Kidney capillary endothelial cell (primary cell): Measurements from ENCODE around the gene BCOR.

Experiments used
- DNase-seq: peaks from one replicate; pipeline ENCODE4 v3.0.0-alpha.2; 2018; ENCODE audit warnings: low spot score

The BCOR gene

DNA sequence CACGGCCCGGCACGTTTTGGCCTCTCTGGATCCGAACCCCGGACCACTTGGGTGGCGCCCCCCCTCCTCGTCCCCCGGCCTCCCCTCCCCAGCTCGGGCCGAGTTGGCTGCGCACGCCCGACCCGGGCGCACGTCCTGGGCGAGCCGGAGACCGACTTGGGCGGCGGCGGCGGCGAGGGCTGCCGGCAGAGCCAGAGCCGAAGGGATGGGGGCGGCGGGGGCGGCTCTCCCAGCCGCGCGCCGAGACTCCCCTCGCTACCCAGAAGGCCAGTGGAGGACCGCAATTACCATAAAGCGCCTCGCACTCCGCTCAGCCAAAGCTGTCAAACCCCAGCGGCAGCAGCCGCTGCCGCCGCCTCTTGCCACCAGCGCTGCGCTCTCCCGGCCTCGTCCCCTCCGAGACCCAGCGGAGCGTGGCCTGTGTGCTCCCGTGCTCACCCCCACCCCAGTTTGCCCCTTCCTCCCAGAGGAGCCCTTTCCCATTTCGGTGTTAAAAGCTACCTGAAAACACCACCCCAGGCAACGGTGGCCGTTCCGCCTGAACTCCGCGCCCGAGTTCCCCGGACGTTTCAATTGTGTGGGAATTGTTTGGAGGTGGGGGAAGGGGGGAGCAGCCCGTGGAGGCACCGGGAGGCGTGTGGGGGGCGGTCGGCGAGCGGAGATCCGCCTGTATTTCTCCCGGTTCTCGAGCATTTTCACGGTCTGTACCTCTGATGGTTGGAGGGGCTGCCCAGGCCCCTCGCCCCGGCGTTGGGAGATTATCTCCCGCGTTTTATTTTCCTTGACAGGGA lies 701 bp upstream of the BCOR start:
- no peak for DNase-seq

DNA sequence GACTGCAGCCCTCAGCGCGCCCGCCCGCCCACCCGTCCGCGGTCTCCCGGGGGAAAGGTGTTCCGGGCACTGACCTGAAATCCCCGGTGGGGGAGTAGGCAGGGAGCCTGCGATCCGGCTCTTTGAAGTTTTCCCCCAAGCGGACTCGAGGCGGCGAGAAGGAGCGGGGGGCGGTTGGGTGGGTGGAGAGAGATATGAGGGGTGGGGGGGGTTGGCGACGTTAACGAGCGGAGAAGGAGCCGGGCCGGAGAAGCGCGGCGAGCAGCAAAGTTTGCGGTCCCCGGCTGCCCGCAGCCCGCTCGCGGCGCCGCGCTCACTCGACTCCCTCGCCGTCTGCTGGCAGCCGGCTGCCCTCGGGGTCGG lies 636 bp downstream of the BCOR start:
- DNase-seq, result no peak

GRCh38 chrX:40096395-40097091 lies 1.2 kb downstream of the BCOR start:
- no peak for DNase-seq

GRCh38 chrX:40095583-40096394 lies 2.0 kb downstream of the BCOR start:
- DNase-seq, result no peak

DNA sequence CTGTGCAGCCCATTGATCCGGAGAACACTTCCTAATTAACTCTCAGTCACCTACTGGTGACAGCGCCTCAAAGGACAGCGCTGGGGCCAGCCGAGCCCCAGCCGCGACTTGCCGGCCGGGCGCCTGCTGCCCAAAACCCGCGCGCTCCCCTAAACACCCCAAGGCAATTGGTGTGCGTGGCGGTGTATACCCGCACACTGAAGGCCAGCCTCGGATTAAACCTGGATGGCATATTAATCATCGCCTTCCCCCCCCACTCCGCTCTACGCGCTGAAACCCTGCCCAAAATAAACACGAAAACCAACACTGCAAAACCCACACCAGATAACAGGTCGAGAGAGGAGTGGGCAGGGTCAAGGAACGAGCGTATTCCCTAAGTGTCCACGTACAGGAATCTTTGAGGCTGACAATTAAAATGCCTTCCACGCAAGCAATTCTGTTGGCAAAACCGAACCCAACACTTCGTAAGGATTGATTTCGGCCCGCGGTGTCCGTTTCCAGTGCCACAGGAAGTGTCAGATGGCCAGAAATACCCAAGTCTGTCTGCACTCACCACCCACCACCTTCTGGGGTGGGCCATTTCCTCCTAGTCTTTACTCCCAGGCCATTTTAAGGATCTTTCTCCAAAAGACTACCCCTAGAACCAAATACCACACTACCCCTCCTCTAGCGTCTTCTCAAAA lies 2.7 kb downstream of the BCOR start:
- no peak for DNase-seq

DNA sequence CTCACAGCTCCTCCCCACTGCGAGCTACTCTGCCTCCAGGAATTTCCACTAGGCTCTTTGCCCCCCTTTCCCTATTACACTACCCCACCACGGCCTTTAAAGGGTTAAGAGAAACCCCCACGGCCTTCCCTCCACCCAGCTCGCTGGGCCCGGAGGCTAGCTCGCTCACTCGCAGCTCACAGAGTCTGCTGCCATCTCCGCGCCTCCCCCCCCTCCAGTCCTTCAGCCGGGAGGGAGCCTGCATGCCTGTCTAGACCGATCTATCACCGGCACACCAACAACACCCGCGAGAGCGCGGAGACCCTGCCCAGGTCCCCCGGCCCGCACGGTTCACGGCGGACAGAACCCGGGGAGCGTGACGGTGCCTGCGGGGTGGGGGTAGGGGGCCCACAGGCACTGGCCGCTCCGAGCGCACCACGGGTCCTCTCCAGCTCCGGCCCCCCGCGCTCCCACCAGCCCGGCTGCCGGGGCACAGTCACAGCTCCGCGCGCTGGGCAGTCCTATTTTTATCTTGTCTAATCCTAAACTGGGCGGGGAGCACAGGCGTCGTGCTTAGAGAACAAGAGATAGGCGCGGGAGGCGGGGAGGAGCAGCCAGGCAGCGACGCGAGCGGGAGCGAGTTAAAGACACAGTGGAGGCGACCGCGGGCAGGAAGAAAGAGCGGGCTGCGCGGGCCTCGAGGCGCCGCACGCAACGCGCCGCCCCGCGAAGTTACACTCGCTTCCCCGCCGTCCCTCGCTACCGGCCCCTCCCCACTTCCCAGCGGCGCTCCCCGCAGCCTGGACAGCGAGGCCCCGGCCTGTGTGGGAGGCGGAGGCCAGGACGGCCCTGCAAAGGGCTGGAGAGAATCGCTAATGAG lies 3.5 kb downstream of the BCOR start:
- no peak for DNase-seq

DNA sequence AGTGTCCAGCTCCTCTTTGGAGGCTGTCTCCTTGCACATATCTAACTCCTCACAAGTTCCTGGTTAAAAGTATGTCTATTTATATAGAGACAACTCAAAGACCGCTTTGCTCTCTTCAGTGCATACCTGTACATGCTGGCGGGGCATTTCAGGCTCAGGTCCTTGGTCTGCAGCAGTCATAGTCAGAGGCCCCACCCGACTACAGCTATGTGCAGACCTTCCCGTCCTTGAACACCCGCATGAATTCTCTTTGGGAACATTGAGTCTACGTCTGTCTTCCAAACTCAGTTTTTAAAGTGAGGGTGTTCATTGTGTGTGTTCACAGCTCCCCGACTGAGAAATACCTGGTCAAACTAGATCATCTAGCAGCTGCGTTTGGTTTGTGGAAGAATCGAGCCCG lies 4.2 kb downstream of the BCOR start:
- no peak for DNase-seq

GRCh38 chrX:40092808-40093435 lies 4.8 kb downstream of the BCOR start:
- no peak for DNase-seq

- no peak for DNase-seq
These were observed 5.9 kb downstream of the BCOR start for GRCh38 chrX:40091691-40092421.

GRCh38 chrX:40090961-40091360 lies 6.8 kb downstream of the BCOR start:
- DNase-seq, result no peak

GRCh38 chrX:40090050-40090804 lies 7.5 kb downstream of the BCOR start:
- no peak for DNase-seq

DNA sequence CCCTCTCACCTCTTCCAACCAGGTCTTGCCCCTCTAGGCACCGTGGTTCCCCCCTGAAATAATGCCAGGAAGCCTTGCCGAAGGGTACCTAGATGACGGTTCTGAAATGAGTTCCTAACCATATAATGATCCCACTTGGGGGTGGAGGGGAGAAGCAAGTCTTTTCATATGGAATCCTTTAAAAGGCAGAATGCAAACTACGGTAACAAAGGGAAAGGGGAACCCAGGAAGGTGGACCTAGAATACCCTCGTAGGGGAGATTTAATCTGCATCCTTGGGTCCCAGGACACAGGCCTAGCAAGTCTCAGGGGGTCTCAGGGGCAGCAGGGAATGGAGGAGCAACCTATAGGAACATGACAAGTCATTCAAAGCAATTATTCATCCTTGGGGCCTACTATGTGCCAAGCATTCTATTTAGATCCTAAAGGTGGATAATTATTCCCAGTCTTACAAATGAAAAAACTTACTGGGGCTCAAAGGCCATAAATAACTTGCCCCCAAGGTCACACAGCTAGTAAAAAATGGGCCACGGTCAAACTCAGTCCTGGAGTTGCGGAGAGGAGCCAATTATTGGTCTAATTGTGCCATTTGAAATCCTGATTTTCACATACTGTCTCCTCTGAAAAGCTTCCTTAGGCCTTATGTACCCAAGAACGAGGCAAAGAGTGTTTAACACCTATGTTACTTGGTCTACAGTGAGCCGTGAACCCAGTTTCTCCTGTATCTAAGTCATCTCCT lies 8.8 kb downstream of the BCOR start:
- no peak for DNase-seq

- DNase-seq, result no peak
These were observed 9.5 kb downstream of the BCOR start for GRCh38 chrX:40088299-40088625.

GRCh38 chrX:40087425-40088298 lies 10.1 kb downstream of the BCOR start:
- no peak for DNase-seq

DNA sequence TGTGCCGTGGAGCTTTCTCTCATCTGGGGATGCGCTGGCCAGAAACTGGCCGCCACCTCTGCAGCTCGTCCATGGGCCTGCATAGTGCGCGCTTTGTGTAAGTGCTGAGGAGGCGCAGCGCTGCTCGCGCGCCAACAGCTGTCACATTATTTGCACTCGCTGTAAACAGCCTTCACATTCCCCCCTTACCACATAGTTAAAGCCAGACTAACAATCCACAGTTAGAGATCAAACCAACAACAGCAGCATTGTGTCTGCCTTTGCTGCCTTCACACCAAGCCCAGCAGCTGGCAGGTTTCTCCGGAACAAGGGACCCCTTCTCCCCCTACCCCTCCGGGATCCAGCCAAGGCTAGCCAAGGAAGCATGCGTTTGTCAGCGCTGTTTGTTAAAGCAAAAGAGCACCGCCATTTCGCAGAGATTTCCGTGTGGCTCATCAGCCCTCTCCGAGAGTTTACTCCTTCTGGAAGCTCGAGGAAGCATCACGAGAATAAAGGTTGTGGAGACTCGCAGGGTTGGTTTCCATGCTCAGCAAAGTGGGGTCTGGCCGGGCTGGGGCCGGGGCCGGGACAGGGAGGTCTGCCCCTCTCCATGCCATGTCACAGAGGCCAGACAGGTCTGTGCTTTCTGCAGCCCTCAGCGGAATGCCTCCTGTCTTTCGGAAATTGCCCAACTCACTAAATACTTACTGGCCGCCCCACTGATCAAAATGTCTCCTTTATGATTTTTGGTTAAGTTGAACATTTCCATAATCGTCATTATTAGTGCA lies 11.0 kb downstream of the BCOR start:
- DNase-seq, result no peak

DNA sequence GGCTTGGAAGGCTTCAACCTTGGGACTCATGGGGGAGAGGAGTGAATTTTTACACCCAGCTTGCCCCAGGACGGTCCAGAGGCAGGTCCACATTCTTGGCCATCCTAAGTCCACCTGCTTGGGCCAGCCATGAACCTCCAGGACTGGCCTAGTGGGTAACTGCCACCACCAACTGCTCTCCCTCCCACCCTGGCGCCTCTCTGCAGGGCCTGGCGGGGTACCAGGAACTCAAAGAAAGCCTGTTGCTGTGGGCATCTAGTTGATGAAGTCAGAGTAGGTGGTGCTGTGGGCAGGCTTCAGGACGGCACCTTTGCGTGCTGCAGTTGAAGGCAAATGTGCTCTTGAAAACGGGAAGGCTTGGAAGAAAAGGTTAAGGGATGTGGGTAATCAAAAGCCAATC lies 12.0 kb downstream of the BCOR start:
- no peak for DNase-seq

DNA sequence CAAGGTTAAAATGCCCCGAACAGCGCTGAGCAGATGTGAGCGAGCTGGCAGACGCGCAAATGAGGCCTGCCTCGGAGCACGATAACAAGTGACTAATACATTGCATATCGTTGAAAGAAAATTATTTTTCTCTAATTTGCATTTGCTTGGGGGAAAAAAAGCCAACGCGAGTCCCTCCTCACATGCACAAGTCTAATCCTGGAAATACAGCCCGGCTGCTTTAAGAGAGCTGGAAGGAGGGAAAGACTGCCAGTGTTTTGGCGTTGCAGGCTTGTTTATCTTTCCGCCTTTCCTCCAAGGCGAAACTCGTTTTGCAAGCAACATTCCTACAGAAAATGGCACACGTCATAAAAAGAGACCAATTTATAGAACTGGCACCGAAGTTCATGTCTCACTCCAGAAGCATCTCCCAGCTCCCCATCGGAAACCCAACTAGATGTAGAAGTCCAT lies 12.6 kb downstream of the BCOR start:
- DNase-seq, result no peak
